Measurements from ENCODE around the gene MAML2. TPM values are rescaled to one million over a fixed set of nuclear protein-coding genes. Genes with fewer than 3 reads are reported as not detected.
A peak's percentile ranks its signal among the peaks of the same experiment; 100 is the strongest.

MAML2 gene
- total and polyA plus RNA-seq, 2 of the 13 experiments (the other 11 are each of a cell fraction or from before 2014, with no cell fraction given), result 2.3 to 25.9 TPM

DNA sequence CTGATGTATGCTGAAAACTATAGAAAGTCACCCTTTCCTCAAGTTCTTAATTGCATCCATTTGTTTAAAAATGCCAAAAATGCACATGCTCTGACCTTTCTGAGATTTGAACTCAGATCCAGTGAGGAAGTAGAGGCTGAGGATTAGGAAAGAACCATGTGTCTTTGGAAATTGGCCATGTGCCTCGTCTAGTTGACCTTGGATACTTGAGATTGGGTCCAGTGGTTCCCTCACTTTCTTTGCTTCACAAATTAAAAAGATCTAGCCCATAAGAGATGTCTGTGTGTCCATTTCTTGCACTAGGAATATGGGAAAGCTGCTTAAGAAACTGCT lies 128.3 kb downstream of the MAML2 start:
- Histone ChIP-seq H2AFZ (ENCODE audit: low read length) (no peak overlapping the region), H3K36me3 (replicated peaks in 1 of 2; ENCODE audit: control insufficient read depth in 1 of 2, insufficient read depth in 2 of 2, low read length in 2 of 2) (no peaks in the 10 kb centered on the region), H3K4me1 (ENCODE audit: insufficient read depth, low read length) (peaks cover 55% of the 10 kb centered on the region), H3K79me2 (ENCODE audit: insufficient read depth, low read length) (peaks cover 4% of the 10 kb centered on the region), H3K4me3 (replicated peaks in 1 of 3; ENCODE audit: insufficient read depth in 1 of 3, low read depth in 2 of 3, low read length in 3 of 3) (no peak overlapping the region), H3K9ac (ENCODE audit: insufficient read depth, low read depth, low read length) (no peak overlapping the region), H3K4me2 (ENCODE audit: low read depth, low read length) (no peak overlapping the region), H3K27me3 (ENCODE audit: control insufficient read depth in 1 of 2, insufficient read depth in 2 of 2, low read length in 2 of 2) (no peaks in the 10 kb centered on the region), H3K27ac (ENCODE audit: extremely low read length, insufficient read depth, low read length) (no peak overlapping the region), H4K20me1 (ENCODE audit: insufficient read depth, low read length) (no peaks in the 10 kb centered on the region), H3K9me3 (ENCODE audit: low read length) (no peaks in the 10 kb centered on the region)
- intact Hi-C loops (cut with micrococcal nuclease; ENCODE audit: unreplicated experiment), result no loop called here
- TF ChIP-seq, protein P1, sequence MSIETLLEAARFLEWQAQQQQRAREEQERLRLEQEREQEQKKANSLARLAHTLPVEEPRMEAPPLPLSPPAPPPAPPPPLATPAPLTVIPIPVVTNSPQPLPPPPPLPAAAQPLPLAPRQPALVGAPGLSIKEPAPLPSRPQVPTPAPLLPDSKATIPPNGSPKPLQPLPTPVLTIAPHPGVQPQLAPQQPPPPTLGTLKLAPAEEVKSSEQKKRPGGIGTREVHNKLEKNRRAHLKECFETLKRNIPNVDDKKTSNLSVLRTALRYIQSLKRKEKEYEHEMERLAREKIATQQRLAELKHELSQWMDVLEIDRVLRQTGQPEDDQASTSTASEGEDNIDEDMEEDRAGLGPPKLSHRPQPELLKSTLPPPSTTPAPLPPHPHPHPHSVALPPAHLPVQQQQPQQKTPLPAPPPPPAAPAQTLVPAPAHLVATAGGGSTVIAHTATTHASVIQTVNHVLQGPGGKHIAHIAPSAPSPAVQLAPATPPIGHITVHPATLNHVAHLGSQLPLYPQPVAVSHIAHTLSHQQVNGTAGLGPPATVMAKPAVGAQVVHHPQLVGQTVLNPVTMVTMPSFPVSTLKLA (IDR thresholded peaks at IDR 0.05), result peak; percentile 99
- no peak for TF ChIP-seq SALL1 (CRISPR knock-in tag; IDR thresholded peaks at IDR 0.05)
- WGBS (ENCODE audit: low lambda C conversion rate), result 71% methylated on average over 1 of the region's 1 CpG
- in situ Hi-C loops (cut with HindIII; ENCODE audit: extremely low pct_ligation_motif_present, low pct_unique_long_range_greater_than_20kb), result no loop called here
- ATAC-seq (no peak), DNase-seq (ENCODE audit: low spot score) (no peak), FAIRE-seq (no peak)
- no TSS peak for BruUV-seq (replicated peaks)
- ChIA-PET CTCF (ENCODE audit: low intra/inter-chr PET ratio, low total read pairs) (no interaction called here), POLR2A (no interaction called here)

DNA sequence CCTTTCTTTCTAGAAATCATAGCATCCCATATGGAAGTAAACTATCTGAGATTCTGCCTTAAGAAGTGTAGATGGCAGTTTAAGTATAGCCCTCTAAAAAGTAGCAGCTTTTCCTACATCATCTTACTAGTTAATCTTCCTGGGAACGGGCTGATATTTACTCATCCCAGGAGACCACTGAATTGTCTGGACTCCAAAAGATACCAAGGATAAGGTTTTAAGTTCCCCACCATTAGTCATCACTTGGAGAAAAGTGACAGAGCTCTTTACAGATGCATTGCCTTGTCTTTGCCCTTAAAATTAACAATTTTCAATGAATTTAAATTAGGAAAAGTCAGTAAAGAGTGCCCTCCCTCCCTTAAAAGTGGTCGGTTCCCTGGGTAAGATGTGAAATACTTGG lies 129.5 kb downstream of the MAML2 start:
- 96% methylated on average over 2 of the region's 2 CpGs for WGBS (ENCODE audit: low lambda C conversion rate)
- DNase-seq (ENCODE audit: low spot score), result no peak
- H3K4me1 ChIP-seq (ENCODE audit: insufficient read depth, low read length), result peaks cover 57% of the 10 kb centered on the region
- ChIA-PET CTCF (ENCODE audit: low intra/inter-chr PET ratio, low total read pairs) (no interaction called here), POLR2A (no interaction called here)
- H3K27me3 ChIP-seq (ENCODE audit: control insufficient read depth in 1 of 2, insufficient read depth in 2 of 2, low read length in 2 of 2), result no peaks in the 10 kb centered on the region
- H3K79me2 ChIP-seq (ENCODE audit: insufficient read depth, low read length), result no peaks in the 10 kb centered on the region
- H3K9me3 ChIP-seq (ENCODE audit: low read length), result no peaks in the 10 kb centered on the region
- no TSS peak for BruUV-seq (replicated peaks)
- no peaks in the 10 kb centered on the region for H4K20me1 ChIP-seq (ENCODE audit: insufficient read depth, low read length)
- no peak overlapping the region for H3K9ac ChIP-seq (ENCODE audit: insufficient read depth, low read depth, low read length)
- in situ Hi-C loops (cut with HindIII; ENCODE audit: extremely low pct_ligation_motif_present, low pct_unique_long_range_greater_than_20kb), result no loop called here
- H3K27ac ChIP-seq (ENCODE audit: extremely low read length, insufficient read depth, low read length), result no peak overlapping the region
- FAIRE-seq, result no peak
- no peak for ATAC-seq
- no peak overlapping the region for H3K4me3 ChIP-seq (replicated peaks in 1 of 3; ENCODE audit: insufficient read depth in 1 of 3, low read depth in 2 of 3, low read length in 3 of 3)
- intact Hi-C loops (cut with micrococcal nuclease; ENCODE audit: unreplicated experiment), result no loop called here
- H2AFZ ChIP-seq (ENCODE audit: low read length), result no peak overlapping the region
- no peaks in the 10 kb centered on the region for H3K36me3 ChIP-seq (replicated peaks in 1 of 2; ENCODE audit: control insufficient read depth in 1 of 2, insufficient read depth in 2 of 2, low read length in 2 of 2)
- no peak overlapping the region for H3K4me2 ChIP-seq (ENCODE audit: low read depth, low read length)
- TF ChIP-seq CCAR2 (optimal IDR thresholded peaks at IDR 0.05; ENCODE audit: low read depth, low read length), result no peak
- no peak for TF ChIP-seq ZNF570 (CRISPR knock-in tag; IDR thresholded peaks at IDR 0.05; ENCODE audit: borderline replicate concordance)
- no peak for TF ChIP-seq ZBTB21 (CRISPR knock-in tag; IDR thresholded peaks at IDR 0.05)
